Stimulated activated effector memory CD8-positive, alpha-beta T cell treated with anti-CD3 and anti-CD28 coated beads, Interleukin-12 subunit alpha, Interleukin-12 subunit beta, amount 100 ng/mL, for 72 hours (primary cell): ENCODE data around the gene TLR8.
A peak's percentile ranks its signal among the peaks of the same experiment; 100 is the strongest.
"Not testable (repeated sequence)": the region's sequence is repeated elsewhere in the genome, so short reads cannot be mapped to it uniquely, and the experiment has no call there.

ENCODE experiments used
- ATAC-seq: fragments of 150-1000 bp; cut with Tn5 transposase; 2 replicates; pipeline ENCODE4 v1.10.0; 2021
- DNase-seq, 2 donors: peaks; one replicate each; pipeline ENCODE4 v3.0.0; 2021 to 2022; ENCODE audit warnings: low spot score in 2 of 2
- H3K27ac Mint-ChIP-seq: one replicate; pipeline ENCODE4 v1.8.0; 2022; ENCODE audit warnings: mild to moderate bottlenecking, mixed read lengths
- H3K36me3 Mint-ChIP-seq: one replicate; pipeline ENCODE4 v1.8.0; 2022; ENCODE audit warnings: mild to moderate bottlenecking, mixed read lengths
- H3K4me1 Mint-ChIP-seq: one replicate; pipeline ENCODE4 v1.8.0; 2022; ENCODE audit warnings: mixed read lengths
- H3K4me3 Mint-ChIP-seq: one replicate; pipeline ENCODE4 v1.8.0; 2022; ENCODE audit warnings: mild to moderate bottlenecking, mixed read lengths
- H3K9me3 Mint-ChIP-seq: one replicate; pipeline ENCODE4 v1.8.0; 2022; ENCODE audit warnings: mixed read lengths

Gene TLR8

GRCh38 chrX:12962041-12962504 is 55.7 kb downstream of the TLR8 start:
- Mint-ChIP-seq H3K36me3 (peaks cover 5% of the 10 kb centered on the region), H3K4me1 (peaks cover 53% of the 10 kb centered on the region)

GRCh38 chrX:12963210-12963850 is 56.9 kb downstream of the TLR8 start:
- H3K4me1 Mint-ChIP-seq, result peaks cover 53% of the 10 kb centered on the region
- not testable (repeated sequence) for DNase-seq, H3K4me3 Mint-ChIP-seq, ATAC-seq, H3K27ac Mint-ChIP-seq, H3K36me3 Mint-ChIP-seq, H3K9me3 Mint-ChIP-seq

More at GRCh38 chrX:12962041-12962504, 55.7 kb downstream of the TLR8 start:
- Mint-ChIP-seq H3K9me3 (no peaks in the 10 kb centered on the region), H3K27ac (peak overlapping the region; percentile 88), H3K4me3 (peak overlapping the region; percentile 56)
- DNase-seq (no peak), ATAC-seq (no peak)

DNA sequence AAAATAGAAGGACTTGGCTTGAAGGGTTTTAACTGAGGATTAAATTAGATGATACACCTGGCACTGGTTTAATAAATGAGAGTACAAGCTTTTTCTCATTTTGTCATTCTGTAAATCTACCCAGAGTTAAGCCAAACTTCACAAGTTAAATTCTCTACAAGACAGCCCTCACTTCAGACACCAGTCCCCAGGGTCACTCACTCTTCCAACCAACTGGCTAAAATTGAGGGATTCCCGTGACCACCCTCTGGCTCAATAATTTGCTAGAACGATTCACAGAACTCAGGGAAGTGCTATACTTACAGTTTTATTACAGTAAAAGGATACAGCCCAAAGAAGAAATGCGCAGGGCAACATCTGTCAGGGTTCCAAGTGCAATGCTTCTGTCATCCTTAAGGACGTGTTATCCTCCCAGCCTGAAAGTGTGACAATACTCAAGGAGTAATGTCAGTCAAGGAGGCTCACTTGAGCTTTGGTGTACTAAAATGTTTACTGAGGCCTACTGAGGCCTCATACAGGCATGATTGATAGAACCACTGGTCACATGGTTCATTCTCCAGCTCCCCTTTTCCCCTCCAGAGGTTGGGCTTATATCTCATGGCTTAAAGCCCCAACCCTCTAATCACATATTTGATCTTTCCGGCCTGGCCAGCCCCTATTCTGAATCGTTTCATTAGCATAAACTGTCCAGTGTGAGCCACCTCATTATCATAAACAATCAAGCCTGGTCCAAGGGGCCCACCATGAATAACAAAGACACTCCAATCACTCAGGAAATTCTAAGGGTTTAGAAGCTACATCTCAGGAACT is 58.9 kb downstream of the TLR8 start:
- H3K4me1 Mint-ChIP-seq, result peaks cover 45% of the 10 kb centered on the region
- H3K27ac Mint-ChIP-seq, result peak overlapping the region; percentile 91

GRCh38 chrX:12966151-12966550 is 59.7 kb downstream of the TLR8 start:
- Mint-ChIP-seq H3K27ac (peak overlapping the region; percentile 91), H3K4me1 (peaks cover 44% of the 10 kb centered on the region), H3K4me3 (peak overlapping the region; percentile 67), H3K9me3 (no peaks in the 10 kb centered on the region), H3K36me3 (peaks cover 6% of the 10 kb centered on the region)
- no peak for DNase-seq
- ATAC-seq, result peak; percentile 35

More for the DNA sequence above, 58.9 kb downstream of the TLR8 start:
- H3K9me3 Mint-ChIP-seq, result no peaks in the 10 kb centered on the region
- H3K36me3 Mint-ChIP-seq, result peaks cover 6% of the 10 kb centered on the region
- DNase-seq (no peak), ATAC-seq (no peak)
- H3K4me3 Mint-ChIP-seq, result no peak overlapping the region

GRCh38 chrX:12967711-12968465 is 61.5 kb downstream of the TLR8 start:
- H3K4me3 Mint-ChIP-seq, result peak overlapping the region; percentile 67
- peak; percentile 76 for ATAC-seq
- no peak for DNase-seq
- H3K27ac Mint-ChIP-seq, result peak overlapping the region; percentile 91
- no peaks in the 10 kb centered on the region for H3K9me3 Mint-ChIP-seq
- H3K4me1 Mint-ChIP-seq, result peaks cover 37% of the 10 kb centered on the region
- peaks cover 6% of the 10 kb centered on the region for H3K36me3 Mint-ChIP-seq

DNA sequence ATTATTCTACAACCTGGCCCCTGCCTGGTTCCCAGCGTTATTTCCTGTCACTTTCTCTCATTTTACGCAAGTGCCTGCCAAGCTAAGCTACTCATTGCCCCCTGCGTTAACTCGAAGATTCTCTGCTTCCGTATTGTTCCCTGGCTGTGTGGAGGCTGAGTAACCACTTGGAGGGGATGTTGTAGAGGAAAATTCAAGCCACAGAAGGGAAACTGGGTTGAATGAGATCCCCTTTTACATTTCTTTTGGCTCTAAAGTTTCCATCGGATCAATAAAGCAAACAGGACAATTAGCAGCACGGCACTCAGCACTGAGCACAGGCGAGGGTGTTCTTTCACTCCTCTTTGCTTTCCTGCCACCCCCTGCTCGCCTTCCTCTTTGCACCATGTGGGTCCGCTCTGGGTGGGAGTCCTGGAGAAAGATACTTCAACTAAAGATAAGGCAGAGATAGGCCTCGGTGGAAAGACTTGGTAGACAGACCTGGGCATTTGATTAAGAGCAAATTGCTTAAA is 64.3 kb downstream of the TLR8 start:
- Mint-ChIP-seq H3K4me1 (peaks cover 39% of the 10 kb centered on the region), H3K27ac (peak overlapping the region; percentile 98), H3K9me3 (no peaks in the 10 kb centered on the region), H3K4me3 (peak overlapping the region; percentile 87), H3K36me3 (peaks cover 32% of the 10 kb centered on the region)
- DNase-seq (no peak), ATAC-seq (peak; percentile 41)

DNA sequence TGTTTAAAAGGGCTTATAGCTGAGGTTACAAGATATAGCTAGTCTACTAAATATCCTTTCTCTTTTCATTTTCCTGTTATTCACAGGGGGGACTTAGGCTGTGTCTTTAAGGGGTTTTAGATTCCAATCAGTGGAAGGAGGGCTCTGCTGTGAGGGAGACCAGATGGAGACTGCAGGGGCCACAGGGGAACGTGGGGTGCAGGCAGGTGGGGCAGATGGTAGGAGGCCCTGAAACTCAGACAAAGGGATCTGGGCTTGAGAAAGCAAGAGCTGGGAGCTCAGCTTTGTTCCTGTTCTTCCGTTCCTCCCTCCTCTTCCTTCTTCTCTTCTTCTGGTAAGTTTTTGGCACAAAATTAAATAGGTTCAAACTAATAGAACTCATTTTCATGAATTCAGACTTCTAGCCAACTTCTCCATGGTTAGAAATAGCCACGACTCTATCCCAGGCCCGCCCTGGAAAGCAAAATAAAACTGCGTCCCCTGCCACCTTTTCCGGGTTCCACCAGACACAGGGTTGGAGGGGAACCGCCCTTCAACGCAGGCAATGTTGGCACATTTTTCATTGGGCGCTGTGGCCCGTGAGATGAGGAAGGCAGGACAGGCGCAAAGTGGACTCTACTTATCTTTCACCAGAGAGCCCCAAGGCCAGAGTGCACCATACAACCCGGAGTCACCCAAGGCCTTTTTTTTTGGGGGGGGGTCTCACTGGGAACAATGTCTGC is 65.0 kb downstream of the TLR8 start:
- ATAC-seq, result no peak
- peak overlapping the region; percentile 87 for H3K4me3 Mint-ChIP-seq
- H3K36me3 Mint-ChIP-seq, result peaks cover 39% of the 10 kb centered on the region
- no peak for DNase-seq
- peaks cover 37% of the 10 kb centered on the region for H3K4me1 Mint-ChIP-seq
- H3K9me3 Mint-ChIP-seq, result no peaks in the 10 kb centered on the region
- H3K27ac Mint-ChIP-seq, result peak overlapping the region; percentile 98

DNA sequence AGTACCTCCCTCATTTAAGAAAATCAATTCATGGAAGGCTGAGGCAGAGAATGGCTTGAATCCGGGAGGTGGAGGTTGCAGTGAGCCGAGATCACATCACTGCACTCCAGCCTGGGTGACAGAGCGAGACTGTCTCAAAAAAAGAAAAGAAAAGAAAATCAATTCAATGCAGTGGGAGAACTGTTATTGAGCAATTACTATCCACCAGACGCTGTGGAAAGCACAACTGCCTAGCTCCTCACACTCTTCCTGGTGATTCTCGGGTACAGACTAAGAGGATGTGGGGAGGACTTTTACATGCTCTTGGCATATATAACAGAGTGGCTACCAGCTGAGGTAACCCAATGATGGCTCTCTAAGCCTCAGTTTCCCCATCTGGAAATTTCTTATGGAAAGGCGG is 65.8 kb downstream of the TLR8 start:
- DNase-seq, result no peak
- no peak for ATAC-seq
- Mint-ChIP-seq H3K27ac (peak overlapping the region; percentile 98), H3K4me3 (peak overlapping the region; percentile 87), H3K4me1 (peaks cover 37% of the 10 kb centered on the region), H3K36me3 (peaks cover 47% of the 10 kb centered on the region), H3K9me3 (no peaks in the 10 kb centered on the region)
